B cell (primary cell): Measurements from ENCODE around the gene PCBP3. TPM values are rescaled to one million over a fixed set of nuclear protein-coding genes. Genes with fewer than 3 reads are reported as not detected.

Experiments
- ATAC-seq: fragments of 200-7000 bp; cut with Tn5 transposase; one replicate; pipeline ENCODE4 v1.10.0; 2021; ENCODE audit warnings: low read depth, mild to moderate bottlenecking, moderate number of reproducible peaks, moderate library complexity
- CTCF ChIA-PET: fragments of 350-600 bp; sonication (Branson Sonifier 250); formaldehyde crosslinking; loops from one replicate; lab custom pipeline; 2021; ENCODE audit warnings: antibody characterized with exemption, inconsistent platforms; lab: Charles Lee
- POLR2A ChIA-PET: fragments of 350-600 bp; sonication (Branson Sonifier 250); formaldehyde crosslinking; loops from one replicate; lab custom pipeline; 2021; ENCODE audit warnings: antibody characterized with exemption; lab: Charles Lee
- DNase-seq: peaks from one replicate; pipeline ENCODE4 v3.0.0; 2013
- H2AFZ ChIP-seq: 2 replicates; pipeline ENCODE4 v1.6.1; 2012; ENCODE audit warnings: mild to moderate bottlenecking, low read depth, low read length; ENCODE audit not compliant: insufficient read depth, poor library complexity, severe bottlenecking
- H3K27ac ChIP-seq, 2 donors: 1 replicate in 1 of 2; 2 replicates in 1 of 2; pipeline ENCODE4 v1.5.1; 2012 to 2013; ENCODE audit warnings: low read length in 2 of 2, mild to moderate bottlenecking in 2 of 2, moderate library complexity in 1 of 2
- H3K27me3 ChIP-seq, 4 experiments: fragments of 200-600 bp in 1 of 4; sonication (generic) in 1 of 4; replicated peaks in 1 of 4; 1 replicate in 2 of 4; 2 replicates in 2 of 4; pipeline versions ENCODE4 v1.6.1 to v1.7.0; 2013 to 2016; ENCODE audit warnings: low read length in 3 of 4, mild to moderate bottlenecking in 2 of 4, mixed read lengths in 1 of 4, moderate library complexity in 1 of 4; ENCODE audit not compliant: insufficient read depth in 4 of 4, control insufficient read depth in 3 of 4; ENCODE audit errors: control extremely low read depth in 1 of 4
- H3K36me3 ChIP-seq, 2 experiments: replicated peaks in 1 of 2; 1 replicate in 1 of 2; 2 replicates in 1 of 2; pipeline versions ENCODE4 v1.6.1 to v1.7.1; 2013; ENCODE audit warnings: low read length in 1 of 2; ENCODE audit not compliant: insufficient read depth in 2 of 2, control insufficient read depth in 1 of 2; ENCODE audit errors: control extremely low read depth in 1 of 2, extremely low read depth in 1 of 2
- H3K4me1 ChIP-seq, 2 donors: fragments of 200-600 bp in 1 of 2; sonication (generic) in 1 of 2; 1 replicate in 1 of 2; 2 replicates in 1 of 2; pipeline versions ENCODE4 v1.5.1 to v1.6.1; 2013 to 2017; ENCODE audit warnings: low read length in 2 of 2; ENCODE audit not compliant: control insufficient read depth in 2 of 2, insufficient read depth in 2 of 2
- H3K4me2 ChIP-seq: replicated peaks from 2 replicates; pipeline ENCODE3; 2012; ENCODE audit warnings: mild to moderate bottlenecking, low read depth, low read length; ENCODE audit not compliant: poor library complexity, severe bottlenecking
- H3K4me3 ChIP-seq, 5 experiments: fragments of 200-600 bp in 1 of 5; sonication (generic) in 1 of 5; 1 replicate in 3 of 5; 2 replicates in 2 of 5; pipeline versions ENCODE4 v1.5.1 to v1.7.0; 2011 to 2016; ENCODE audit warnings: low read length in 4 of 5, mild to moderate bottlenecking in 4 of 5, low read depth in 2 of 5, control low read depth in 1 of 5, moderate library complexity in 1 of 5; ENCODE audit not compliant: insufficient read depth in 1 of 5; ENCODE audit errors: control extremely low read depth in 1 of 5, extremely low read depth in 1 of 5
- H3K79me2 ChIP-seq: fragments of 200-600 bp; sonication (generic); one replicate; pipeline ENCODE4 v1.6.0; 2016; ENCODE audit warnings: low read length; ENCODE audit not compliant: control insufficient read depth, insufficient read depth
- H3K9ac ChIP-seq: fragments of 200-600 bp; sonication (generic); 2 replicates; pipeline ENCODE4 v1.6.1; 2017; ENCODE audit warnings: mild to moderate bottlenecking, low read length, moderate library complexity
- H3K9me3 ChIP-seq, 3 donors: one replicate each; pipeline versions ENCODE4 v1.6.1 to v1.7.1; 2013; ENCODE audit warnings: low read length in 2 of 3; ENCODE audit not compliant: control insufficient read depth in 2 of 3, insufficient read depth in 1 of 3; ENCODE audit errors: control extremely low read depth in 1 of 3
- H4K20me1 ChIP-seq: 2 replicates; pipeline ENCODE4 v1.6.0; 2012; ENCODE audit warnings: mild to moderate bottlenecking, low read length; ENCODE audit not compliant: insufficient read depth, control insufficient read depth, poor library complexity, severe bottlenecking
- H3K27ac Mint-ChIP-seq: one replicate; pipeline ENCODE4 v1.8.0; 2021; ENCODE audit warnings: mixed read lengths
- H3K27me3 Mint-ChIP-seq: one replicate; pipeline ENCODE4 v1.8.0; 2021; ENCODE audit warnings: mixed read lengths
- H3K4me1 Mint-ChIP-seq: one replicate; pipeline ENCODE4 v1.8.0; 2021; ENCODE audit warnings: mixed read lengths
- H3K4me3 Mint-ChIP-seq: one replicate; pipeline ENCODE4 v1.8.0; 2021; ENCODE audit warnings: mixed read lengths
- H3K9me3 Mint-ChIP-seq: one replicate; pipeline ENCODE4 v1.8.0; 2022; ENCODE audit warnings: mixed read lengths; ENCODE audit not compliant: insufficient read depth
- CTCF ChIP-seq: fragments of 200-600 bp; IDR thresholded peaks from one replicate; pipeline ENCODE4 v1.8.0; 2022; ENCODE audit warnings: antibody characterized with exemption, mild to moderate bottlenecking
- EZH2 ChIP-seq: IDR thresholded peaks from 2 replicates; pipeline ENCODE4 v1.6.1; 2012; ENCODE audit warnings: borderline replicate concordance, low read depth, mild to moderate bottlenecking, moderate library complexity, low read length; ENCODE audit not compliant: insufficient read depth, poor library complexity, severe bottlenecking
- WGBS: methylation state at CpG from one replicate; pipeline ENCODE4 v1.1.5; 2013; ENCODE audit warnings: missing lambda C conversion rate; ENCODE audit not compliant: insufficient coverage; 5-methylcytosine and 5-hydroxymethylcytosine counted together
- intact Hi-C: fragments of 100-400 bp; cut with micrococcal nuclease; formaldehyde crosslinking; loops from one replicate; pipeline ENCODE4 v1.10.0; 2022
- polyA plus RNA-seq: library from polyadenylated mRNA; depleted of rRNA; stranded (reverse); fragments of >200 nt; gene quantifications from 2 replicates; pipeline ENCODE4 v1.2.3, GENCODE V29; 2012
- total RNA-seq, 2 donors: library from RNA; stranded (reverse); fragments of 120-200 nt in 1 of 2; gene quantifications; 1 replicate in 1 of 2; 2 replicates in 1 of 2; pipeline versions ENCODE4 v1.2.3 to v1.2.4, GENCODE V29; 2013 to 2022

The PCBP3 gene
- total and polyA plus RNA-seq, 2 donors (not counting 1 experiment from before 2014, with no cell fraction given) = 0.45 to 2.7 TPM

- DNase-seq (no peak), ATAC-seq (no peak)
- Mint-ChIP-seq H3K27ac (no peak overlapping the region), H3K9me3 (no peaks in the 10 kb centered on the region), H3K27me3 (peaks cover 39% of the 10 kb centered on the region), H3K4me3 (no peak overlapping the region), H3K4me1 (peaks cover 9% of the 10 kb centered on the region)
- ChIA-PET POLR2A (no interaction called here), CTCF (interaction anchor here (0.7 to 2.3 kb wide), 3 partner anchors 266 to 684 kb away, joined by 3 to 6 read pairs (median 3); no protein-coding TSS in a partner anchor)
- Histone ChIP-seq H3K9me3 (peaks cover 0 to 4% (median 0%) of the 10 kb centered on the region in 3 donors), H3K4me2 (no peak overlapping the region), H3K9ac (no peak overlapping the region), H3K79me2 (no peaks in the 10 kb centered on the region), H3K4me1 (peaks cover 9 to 10% of the 10 kb centered on the region in 2 donors), H3K4me3 (no peak overlapping the region), H3K36me3 (no peaks in the 10 kb centered on the region), H2AFZ (no peak overlapping the region), H4K20me1 (no peaks in the 10 kb centered on the region), H3K27me3 (no peaks in the 10 kb centered on the region), H3K27ac (no peak overlapping the region)
- TF ChIP-seq EZH2 (no peak), CTCF (no peak)
- 91% methylated on average over 7 of the region's 9 CpGs for WGBS
- intact Hi-C loops = no loop called here
These were observed 179.0 kb downstream of the PCBP3 start for GRCh38 chr21:45822429-45823099.

- Histone ChIP-seq H3K9me3 (peaks cover 0 to 4% (median 0%) of the 10 kb centered on the region in 3 donors), H3K4me1 (peaks cover 15 to 16% of the 10 kb centered on the region in 2 donors), H3K9ac (no peak overlapping the region), H3K27ac (no peak overlapping the region), H3K36me3 (no peaks in the 10 kb centered on the region), H3K27me3 (no peaks in the 10 kb centered on the region), H4K20me1 (no peaks in the 10 kb centered on the region), H2AFZ (no peak overlapping the region), H3K4me2 (no peak overlapping the region), H3K79me2 (no peaks in the 10 kb centered on the region), H3K4me3 (no peak overlapping the region)
- DNase-seq = no peak
- intact Hi-C loops = no loop called here
- peaks cover 38% of the 10 kb centered on the region for H3K27me3 Mint-ChIP-seq
- H3K4me1 Mint-ChIP-seq = peaks cover 14% of the 10 kb centered on the region
- H3K27ac Mint-ChIP-seq = no peak overlapping the region
- H3K4me3 Mint-ChIP-seq = no peak overlapping the region
- no peaks in the 10 kb centered on the region for H3K9me3 Mint-ChIP-seq
- ATAC-seq = no peak
- CTCF ChIA-PET = no interaction called here
- POLR2A ChIA-PET = no interaction called here
- TF ChIP-seq CTCF = no peak
- TF ChIP-seq EZH2 = no peak
- 90% methylated on average over 15 of the region's 16 CpGs for WGBS
These were observed 179.7 kb downstream of the PCBP3 start for GRCh38 chr21:45823100-45823681.
